ENCODE measurements around the gene TENT5C. TPM values are rescaled to one million over a fixed set of nuclear protein-coding genes. Genes with fewer than 3 reads are reported as not detected.
"Not testable (repeated sequence)": the region's sequence is repeated elsewhere in the genome, so short reads cannot be mapped to it uniquely, and the experiment has no call there.

Gene TENT5C
- polyA plus RNA-seq (ENCODE audit: insufficient read length in 3 of 3) = 1 to 10 TPM; 2.4 to 5.2 (median 2.7) TPM
- long read RNA-seq, donor 1, full-length matches to known transcripts = 2 of 2 reads
- long read RNA-seq, donor 1, partial matches to known transcripts = 0 of 2 reads
- long read RNA-seq, donor 1, other reads (novel, unspliced or antisense) = 0 of 2 reads
- long read RNA-seq, donor 2, full-length matches to known transcripts = 2 of 2 reads
- long read RNA-seq, donor 2, partial matches to known transcripts = 0 of 2 reads
- long read RNA-seq, donor 2, other reads (novel, unspliced or antisense) = 0 of 2 reads
- long read RNA-seq, donor 3, full-length matches to known transcripts = 1 of 1 reads
- long read RNA-seq, donor 3, partial matches to known transcripts = 0 of 1 reads
- long read RNA-seq, donor 3, other reads (novel, unspliced or antisense) = 0 of 1 reads
- long read RNA-seq, donor 4, full-length matches to known transcripts = 2 of 2 reads
- long read RNA-seq, donor 4, partial matches to known transcripts = 0 of 2 reads
- long read RNA-seq, donor 4, other reads (novel, unspliced or antisense) = 0 of 2 reads
- long read RNA-seq, donor 5 = 0 reads
- long read RNA-seq, donor 6, full-length matches to known transcripts = 3 of 3 reads
- long read RNA-seq, donor 6, partial matches to known transcripts = 0 of 3 reads
- long read RNA-seq, donor 6, other reads (novel, unspliced or antisense) = 0 of 3 reads
- long read RNA-seq, donor 7, full-length matches to known transcripts = 1 of 1 reads
- long read RNA-seq, donor 7, partial matches to known transcripts = 0 of 1 reads
- long read RNA-seq, donor 7, other reads (novel, unspliced or antisense) = 0 of 1 reads
- long read RNA-seq, donor 8, full-length matches to known transcripts = 1 of 1 reads
- long read RNA-seq, donor 8, partial matches to known transcripts = 0 of 1 reads
- long read RNA-seq, donor 8, other reads (novel, unspliced or antisense) = 0 of 1 reads
- long read RNA-seq, donor 9 = 0 reads
- long read RNA-seq, donor 10, full-length matches to known transcripts = 1 of 1 reads
- long read RNA-seq, donor 10, partial matches to known transcripts = 0 of 1 reads
- long read RNA-seq, donor 10, other reads (novel, unspliced or antisense) = 0 of 1 reads
- long read RNA-seq, donor 11, full-length matches to known transcripts = 2 of 2 reads
- long read RNA-seq, donor 11, partial matches to known transcripts = 0 of 2 reads
- long read RNA-seq, donor 11, other reads (novel, unspliced or antisense) = 0 of 2 reads
- long read RNA-seq, donor 12 = 0 reads
- long read RNA-seq, donor 13 = 0 reads
- long read RNA-seq, donor 14 = 0 reads
- long read RNA-seq, donor 15, full-length matches to known transcripts = 1 of 1 reads
- long read RNA-seq, donor 15, partial matches to known transcripts = 0 of 1 reads
- long read RNA-seq, donor 15, other reads (novel, unspliced or antisense) = 0 of 1 reads
- long read RNA-seq, donor 16, full-length matches to known transcripts = 2 of 2 reads
- long read RNA-seq, donor 16, partial matches to known transcripts = 0 of 2 reads
- long read RNA-seq, donor 16, other reads (novel, unspliced or antisense) = 0 of 2 reads

DNA sequence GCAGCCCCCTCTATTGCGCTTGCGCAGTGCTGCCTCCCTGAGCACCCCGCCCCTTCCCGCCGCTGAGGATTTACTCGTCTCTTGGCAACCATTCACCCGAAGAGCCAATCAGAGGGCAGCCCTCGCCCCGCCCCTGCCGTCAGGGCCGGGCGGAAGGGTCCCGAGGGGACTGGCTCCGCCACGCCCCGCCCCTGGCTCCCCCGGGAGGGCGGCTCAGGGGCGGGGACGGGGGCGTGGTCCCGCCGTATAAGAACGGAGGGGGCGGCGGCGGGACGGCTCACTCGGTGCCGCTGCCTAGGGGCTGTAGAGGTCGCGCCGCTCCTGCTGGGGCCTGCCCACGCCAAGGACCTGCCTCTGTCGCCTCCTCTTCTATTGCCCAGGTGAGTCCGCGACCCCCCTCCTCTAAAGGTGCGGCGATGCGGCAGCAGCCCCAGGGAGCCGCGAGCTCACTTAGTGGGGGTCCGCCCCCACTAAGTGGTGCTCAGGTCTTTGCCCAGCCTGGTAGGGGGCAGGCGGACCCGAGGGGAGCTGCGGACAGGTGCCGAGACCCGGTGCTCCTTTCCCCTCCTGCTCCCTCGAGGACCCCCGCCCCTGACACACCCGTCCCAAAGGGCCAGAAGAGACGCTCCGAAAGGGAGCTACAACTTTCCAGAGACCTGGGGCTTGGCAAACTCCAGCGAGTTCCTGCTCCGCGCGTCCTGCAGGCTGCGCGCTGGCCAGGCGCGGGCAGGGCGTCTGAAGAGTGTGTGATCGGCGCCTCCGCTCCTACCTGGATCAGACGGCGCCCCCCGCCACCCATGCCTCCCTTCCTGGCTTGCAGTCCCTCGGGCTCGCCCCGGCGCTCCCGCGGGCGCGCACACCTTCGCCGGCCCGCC, at the start of gene TENT5C:
TSS of gene TENT5C (plus strand) at position 275 of the 875 bp plus-strand sequence. CDS start 16,821 bp downstream, outside the sequence.
- peak; percentile 86 to 96 (median 92) for DNase-seq (ENCODE audit: extremely low read depth in 1 of 11, low read depth in 9 of 11, low spot score in 4 of 11)

DNA sequence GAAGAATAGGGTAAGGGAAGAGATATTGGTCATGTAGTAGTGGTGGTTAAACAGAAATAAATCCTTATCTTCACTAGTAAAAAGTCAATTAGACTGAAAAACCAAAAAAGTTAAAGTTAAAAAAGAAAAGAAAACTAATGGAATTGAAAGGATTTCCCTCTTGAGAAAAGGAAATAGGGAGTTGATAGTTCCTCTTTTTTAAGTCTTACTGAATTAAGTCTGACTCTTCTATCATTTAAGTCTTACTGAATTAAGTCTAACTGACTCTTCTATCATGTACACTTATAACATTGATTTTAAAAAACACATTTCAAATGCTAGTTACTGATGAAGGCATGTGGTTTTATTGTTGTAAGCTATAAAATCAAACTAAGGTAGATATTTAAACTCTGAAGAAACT, 49.5 kb upstream of the TENT5C start:
- no peak for DNase-seq (ENCODE audit: extremely low read depth in 1 of 11, low read depth in 9 of 11, low spot score in 4 of 11)

- DNase-seq (ENCODE audit: extremely low read depth in 1 of 11, low read depth in 9 of 11, low spot score in 4 of 11) = no peak
Observed at GRCh38 chr1:117556976-117557375, 48.9 kb upstream of the TENT5C start.

- DNase-seq (ENCODE audit: extremely low read depth in 1 of 11, low read depth in 9 of 11, low spot score in 4 of 11) = not testable (repeated sequence)
Observed at GRCh38 chr1:117558451-117558850, 47.4 kb upstream of the TENT5C start.

GRCh38 chr1:117559139-117559538, 46.7 kb upstream of the TENT5C start:
- no peak for DNase-seq (ENCODE audit: extremely low read depth in 1 of 11, low read depth in 9 of 11, low spot score in 4 of 11)

DNA sequence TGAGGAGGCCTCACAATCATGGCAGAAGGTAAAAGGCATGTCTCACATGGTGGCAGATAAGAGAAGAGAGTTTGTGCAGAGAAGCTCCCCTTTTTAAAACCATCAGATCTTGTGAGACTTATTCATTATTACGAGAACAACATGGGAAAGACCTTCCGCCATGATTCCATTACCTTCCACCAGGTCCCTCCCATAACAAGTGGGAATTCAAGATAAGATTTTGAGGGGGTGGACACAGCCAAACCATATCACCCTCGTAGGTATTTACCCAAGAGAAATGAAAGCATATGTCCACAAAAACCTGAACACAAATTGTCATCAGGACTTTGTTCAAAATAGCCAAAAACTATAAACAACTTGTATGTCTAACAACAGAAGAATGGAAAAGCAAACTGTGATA, 45.9 kb upstream of the TENT5C start:
- no peak for DNase-seq (ENCODE audit: extremely low read depth in 1 of 11, low read depth in 9 of 11, low spot score in 4 of 11)

- DNase-seq (ENCODE audit: extremely low read depth in 1 of 11, low read depth in 9 of 11, low spot score in 4 of 11) = no peak
Observed at GRCh38 chr1:117561071-117561470, 44.8 kb upstream of the TENT5C start.

DNA sequence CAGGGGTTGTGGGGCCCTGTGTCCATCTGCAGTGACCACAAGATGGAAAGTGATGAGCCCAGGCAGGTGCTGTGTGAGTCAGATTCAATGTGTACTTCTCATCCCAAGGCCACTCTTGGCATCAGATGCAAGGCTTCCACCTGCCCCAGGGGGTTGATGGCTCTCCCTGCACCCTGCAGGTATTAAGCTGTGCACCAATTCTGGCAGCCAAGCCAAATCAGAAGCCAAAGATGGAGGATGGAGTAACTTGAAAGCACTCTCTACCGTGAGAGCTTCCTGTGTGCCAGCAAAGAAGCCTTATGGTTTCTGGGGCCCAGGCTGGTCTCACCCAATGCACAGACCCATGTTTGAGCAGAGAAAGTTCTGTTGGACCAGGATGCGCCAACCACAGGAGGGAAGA, 44.3 kb upstream of the TENT5C start:
- no peak for DNase-seq (ENCODE audit: extremely low read depth in 1 of 11, low read depth in 9 of 11, low spot score in 4 of 11)

DNA sequence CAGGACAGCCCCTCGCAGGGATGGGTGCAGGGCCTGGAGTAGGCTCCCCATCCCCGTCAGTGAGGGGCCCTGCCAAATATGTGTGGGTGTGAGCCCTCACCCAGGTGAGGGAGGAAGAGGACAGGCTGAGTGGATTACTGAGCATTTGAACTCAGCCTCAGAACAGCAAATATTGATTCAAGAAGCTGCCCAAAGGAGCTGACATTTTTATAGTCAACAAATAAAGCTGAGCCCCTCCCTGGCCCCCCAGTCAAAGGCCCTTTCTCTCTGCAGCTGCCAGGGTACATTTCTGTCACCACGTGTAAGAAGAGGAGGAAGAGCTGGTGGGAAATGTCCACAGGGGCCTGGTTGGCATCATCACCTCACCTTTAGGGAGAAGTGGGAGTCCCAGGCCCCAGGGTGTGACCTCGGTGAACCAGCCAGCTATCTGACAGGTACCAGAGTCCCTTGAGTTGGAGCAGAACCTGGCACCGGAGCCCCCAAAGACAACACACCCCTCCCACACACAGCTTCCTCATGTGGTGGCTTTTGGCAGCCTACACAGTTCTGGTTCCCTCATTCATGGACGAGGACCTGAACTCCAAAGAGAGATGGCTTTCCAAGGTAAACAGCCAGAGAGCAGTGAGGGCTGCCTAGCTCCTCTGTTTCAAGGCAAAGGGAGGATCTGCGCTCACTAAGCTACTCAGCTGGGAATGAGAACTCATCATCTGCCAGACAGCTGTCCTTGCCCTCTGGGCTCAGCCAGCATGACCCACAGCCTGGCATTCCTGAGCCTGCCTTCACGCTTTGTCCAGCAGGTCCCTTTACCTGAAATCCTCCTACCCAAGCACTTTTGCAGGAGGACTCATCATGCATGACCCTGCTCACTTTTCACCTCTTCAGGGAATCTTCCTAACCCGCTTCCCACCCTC, 43.0 kb upstream of the TENT5C start:
- no peak for DNase-seq (ENCODE audit: extremely low read depth in 1 of 11, low read depth in 9 of 11, low spot score in 4 of 11)

DNA sequence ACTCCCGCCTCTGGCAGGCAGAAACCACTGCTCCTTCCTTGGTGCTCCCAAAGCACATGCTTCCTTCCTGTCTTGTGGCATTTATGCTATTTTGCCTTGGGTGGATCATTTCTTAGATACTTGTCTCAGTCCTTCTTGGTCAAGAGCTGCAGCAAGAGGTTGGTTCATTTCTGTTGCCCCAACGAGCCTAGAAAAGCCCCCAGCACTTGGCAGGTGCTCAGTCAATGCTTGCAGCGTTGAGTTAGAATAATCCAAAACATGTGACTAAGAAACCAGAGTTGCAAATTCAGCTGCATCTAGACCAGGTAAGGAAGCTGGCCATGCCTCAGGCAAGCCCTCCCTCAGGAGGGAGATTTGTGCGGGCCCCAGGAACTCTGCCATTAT, 42.4 kb upstream of the TENT5C start:
- DNase-seq (ENCODE audit: extremely low read depth in 1 of 11, low read depth in 9 of 11, low spot score in 4 of 11) = no peak

- DNase-seq (ENCODE audit: extremely low read depth in 1 of 11, low read depth in 9 of 11, low spot score in 4 of 11) = no peak
Observed at GRCh38 chr1:117564227-117565075, 41.4 kb upstream of the TENT5C start.

GRCh38 chr1:117565076-117565556, 40.7 kb upstream of the TENT5C start:
- no peak for DNase-seq (ENCODE audit: extremely low read depth in 1 of 11, low read depth in 9 of 11, low spot score in 4 of 11)

DNA sequence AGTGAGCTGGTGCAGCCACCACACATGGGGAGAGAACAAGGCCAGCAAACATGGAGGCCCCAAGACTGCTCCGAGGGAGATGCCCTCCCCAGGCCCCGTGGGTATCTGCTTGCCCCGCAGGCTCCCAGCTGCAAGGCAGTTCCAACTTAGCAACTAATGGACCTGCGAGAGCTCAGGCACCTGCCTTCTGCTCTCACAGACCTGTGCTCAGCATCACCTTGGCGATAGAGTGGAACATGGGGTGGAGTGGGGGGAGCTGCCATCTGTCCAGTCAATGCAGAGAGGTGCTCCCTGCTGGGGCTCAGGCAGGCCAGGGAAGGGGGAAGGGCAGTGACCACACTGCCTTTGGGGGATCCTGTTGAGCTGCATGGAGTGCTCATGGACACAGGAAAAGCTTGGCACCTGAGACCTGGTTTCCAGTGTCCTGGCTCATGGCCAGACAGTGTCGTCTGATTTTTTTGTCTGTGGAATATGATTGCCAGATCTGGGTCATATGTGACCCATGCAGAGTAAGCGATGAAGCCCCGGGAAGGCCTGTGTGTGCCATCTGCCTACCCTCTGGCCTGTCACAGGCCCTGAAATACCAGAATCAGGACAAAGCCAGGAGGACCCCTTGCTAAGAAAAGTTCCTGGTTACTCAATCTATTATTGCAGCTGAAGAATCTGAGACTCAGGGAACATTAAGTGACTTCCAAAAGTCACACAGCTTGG, 39.9 kb upstream of the TENT5C start:
- no peak for DNase-seq (ENCODE audit: extremely low read depth in 1 of 11, low read depth in 9 of 11, low spot score in 4 of 11)

GRCh38 chr1:117566556-117566955, 39.3 kb upstream of the TENT5C start:
- no peak for DNase-seq (ENCODE audit: extremely low read depth in 1 of 11, low read depth in 9 of 11, low spot score in 4 of 11)

DNA sequence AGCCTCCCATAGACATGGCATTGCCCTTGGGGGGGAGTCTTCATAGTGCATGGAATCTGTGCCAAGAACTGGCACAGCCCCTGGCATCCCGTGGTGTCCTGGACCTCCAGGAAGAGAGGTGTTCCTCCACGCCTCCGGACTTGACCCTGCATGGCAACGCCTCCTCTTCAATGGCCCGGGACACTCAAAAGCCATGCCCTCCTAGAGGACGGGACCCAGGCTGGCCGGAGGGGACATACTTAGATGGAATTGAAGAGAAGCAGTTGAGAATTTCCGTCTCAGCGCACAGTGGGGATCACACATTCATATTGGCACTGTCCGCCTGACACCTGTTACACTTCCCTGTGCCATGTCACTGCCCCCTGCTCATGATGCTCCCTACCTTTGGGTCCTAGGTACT, 38.4 kb upstream of the TENT5C start:
- DNase-seq (ENCODE audit: extremely low read depth in 1 of 11, low read depth in 9 of 11, low spot score in 4 of 11) = no peak
